Fibroblast of peridontal ligament (primary cell): ENCODE results near the gene FAM221B.

Source experiments
- DNase-seq: peaks from one replicate; pipeline ENCODE4 v3.0.0-alpha.2; 2010; ENCODE audit errors: extremely low read depth

The FAM221B gene

DNA sequence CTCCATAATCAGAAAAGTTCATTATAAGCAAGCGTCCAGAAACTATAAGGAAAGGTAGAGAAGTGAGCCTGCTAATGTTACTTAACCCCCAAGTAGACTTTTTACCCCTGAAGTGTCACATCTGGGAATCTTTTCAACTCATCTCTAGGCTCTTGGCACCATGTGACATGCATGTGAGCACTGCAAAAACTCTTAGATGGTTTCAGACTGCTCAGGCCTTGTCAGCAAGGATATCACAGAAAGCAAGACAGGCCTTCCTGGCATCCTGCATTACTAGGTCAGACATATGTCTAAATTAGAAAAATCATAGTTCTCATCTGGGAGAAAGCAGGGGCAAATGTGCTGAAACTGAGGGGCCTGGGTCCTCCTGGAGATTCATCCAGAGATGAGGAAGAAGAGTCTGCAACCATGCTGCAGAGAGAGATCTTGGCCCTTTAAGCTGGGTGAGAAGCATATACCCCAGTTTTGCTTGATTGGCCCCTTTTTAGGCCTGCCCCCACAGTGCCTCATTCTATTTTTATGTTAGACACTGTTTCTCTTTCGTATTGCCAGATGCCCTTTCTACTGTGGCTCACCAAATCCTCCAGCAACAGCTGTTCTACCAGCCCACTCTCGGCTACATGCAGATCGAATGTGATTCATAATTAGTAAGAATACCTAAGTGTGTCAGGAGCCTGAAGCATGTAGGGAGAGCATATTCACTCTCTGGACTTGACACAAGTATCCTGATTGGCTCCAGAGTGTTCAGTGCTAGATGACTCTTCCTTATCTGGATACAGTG, 19.4 kb upstream of the FAM221B start:
- peak; percentile 83 for DNase-seq

DNA sequence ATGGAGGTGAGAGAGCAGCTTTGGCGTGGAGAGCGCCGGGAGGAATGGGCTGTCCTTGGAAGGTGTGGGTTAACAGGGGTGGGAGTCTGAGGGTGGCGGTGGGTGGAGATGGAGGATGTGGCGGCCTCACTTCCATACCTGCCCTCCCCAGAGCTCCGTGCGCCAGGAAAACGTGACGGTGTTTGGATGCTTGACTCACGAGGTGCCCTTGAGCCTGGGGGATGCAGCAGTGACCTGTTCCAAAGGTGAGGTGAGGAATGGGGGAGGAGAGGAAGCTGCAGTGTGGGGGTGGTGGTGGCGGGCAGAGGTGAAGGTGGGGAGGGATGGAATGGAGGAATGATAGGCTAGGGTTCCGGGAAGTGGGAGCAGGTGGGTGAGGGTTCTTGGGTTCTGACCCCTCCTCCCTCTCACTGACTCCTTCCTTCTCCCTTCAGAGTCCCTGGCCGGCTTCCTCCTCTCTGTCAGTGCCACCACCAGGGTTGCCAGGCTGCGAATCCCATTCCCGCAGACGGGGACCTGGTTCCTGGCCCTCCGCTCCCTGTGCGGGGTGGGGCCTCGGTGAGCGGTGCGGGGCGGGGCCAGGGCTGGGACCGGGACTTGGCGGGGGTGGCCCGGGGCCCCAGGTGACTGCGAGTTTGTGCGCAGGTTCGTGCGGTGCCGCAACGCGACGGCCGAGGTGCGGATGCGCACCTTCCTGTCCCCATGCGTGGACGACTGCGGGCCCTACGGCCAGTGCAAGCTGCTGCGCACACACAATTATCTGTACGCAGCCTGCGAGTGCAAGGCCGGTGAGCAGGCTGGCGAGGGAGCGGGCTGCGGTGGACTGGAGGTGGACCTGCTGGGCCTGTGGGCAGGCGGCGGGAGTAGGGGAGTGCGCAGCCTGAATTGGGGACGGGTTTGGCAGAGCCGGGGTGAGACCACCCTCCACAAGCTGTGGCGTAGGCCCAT, 17.6 kb upstream of the FAM221B start:
- DNase-seq = no peak

GRCh38 chr9:35844628-35845270, 16.2 kb upstream of the FAM221B start:
- peak; percentile 96 for DNase-seq

GRCh38 chr9:35842795-35843194, 14.3 kb upstream of the FAM221B start:
- DNase-seq = no peak

DNA sequence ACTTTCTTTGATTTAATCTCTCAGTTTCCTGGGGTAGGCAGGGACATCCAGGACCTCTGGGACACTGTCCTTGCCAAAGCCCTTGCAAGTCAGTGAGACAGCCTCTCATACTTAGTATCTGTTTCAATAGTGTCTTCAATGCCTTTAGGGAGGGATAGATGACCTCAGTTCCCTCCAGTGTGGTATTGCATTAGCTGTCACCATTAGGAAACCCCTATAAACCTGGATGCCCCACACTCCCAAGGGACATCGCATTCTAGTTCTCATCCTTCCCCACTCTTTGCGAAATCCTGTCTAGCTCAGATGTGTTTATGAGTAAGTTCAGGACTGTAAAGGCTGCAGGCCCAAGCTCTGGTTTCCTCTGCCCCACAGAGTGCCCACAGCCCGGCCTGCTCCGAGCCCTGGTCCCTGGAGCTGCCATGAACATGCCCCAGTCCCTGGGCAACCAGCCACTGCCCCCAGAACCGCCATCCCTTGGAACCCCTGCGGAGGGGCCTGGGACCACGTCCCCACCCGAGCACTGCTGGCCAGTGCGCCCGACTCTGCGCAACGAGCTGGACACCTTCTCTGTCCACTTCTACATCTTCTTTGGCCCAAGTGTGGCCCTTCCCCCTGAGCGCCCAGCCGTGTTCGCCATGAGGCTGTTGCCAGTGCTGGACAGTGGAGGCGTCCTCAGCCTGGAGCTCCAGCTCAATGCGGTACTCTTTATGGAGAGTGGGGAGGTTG, 13.7 kb upstream of the FAM221B start:
- DNase-seq = no peak

- DNase-seq = no peak
These were observed 13.0 kb upstream of the FAM221B start for GRCh38 chr9:35841645-35841900.

- DNase-seq = no peak
These were observed 12.5 kb upstream of the FAM221B start for GRCh38 chr9:35840881-35841644.

- DNase-seq = no peak
These were observed 11.4 kb upstream of the FAM221B start for GRCh38 chr9:35839926-35840325.

DNA sequence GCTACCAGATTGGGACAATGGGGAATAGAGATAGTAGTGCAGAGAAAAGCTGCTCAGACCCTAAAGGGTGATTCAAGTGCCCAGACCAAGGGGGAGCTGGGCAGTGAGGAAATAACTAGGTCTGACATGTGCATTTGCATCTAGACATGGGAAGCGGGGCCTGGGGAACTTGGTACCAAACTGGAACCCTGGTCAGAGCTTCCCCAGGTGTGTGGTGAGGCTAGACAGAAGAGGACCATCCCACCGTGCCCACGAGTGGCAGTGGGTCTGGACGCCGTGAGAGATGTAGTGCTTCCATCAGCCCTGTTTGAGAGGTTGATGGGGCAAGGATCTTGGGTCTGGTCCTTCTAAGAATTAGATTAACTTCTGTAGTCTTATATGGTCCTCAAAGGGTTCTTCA, 8.1 kb upstream of the FAM221B start:
- no peak for DNase-seq

DNA sequence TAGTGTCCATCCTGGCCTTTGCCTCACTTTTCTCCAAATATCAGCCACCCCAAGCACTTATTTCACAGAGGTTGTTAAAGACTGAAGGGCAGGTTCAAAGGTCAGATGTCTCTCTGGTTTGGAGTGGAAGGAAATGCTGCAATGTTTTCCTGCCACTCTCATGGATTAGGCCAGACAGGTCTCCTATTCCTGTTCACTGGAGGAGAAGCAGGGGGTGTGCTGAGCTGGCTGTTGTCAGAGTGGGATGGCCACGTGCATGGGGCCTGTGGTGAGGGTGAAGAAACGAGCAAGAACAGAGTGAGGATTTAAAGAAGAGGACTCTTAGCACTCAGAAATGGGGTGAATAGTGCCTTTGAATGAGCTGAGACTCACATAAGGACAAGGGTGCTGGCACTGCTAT, 7.2 kb upstream of the FAM221B start:
- DNase-seq = no peak

GRCh38 chr9:35835216-35835632, 6.7 kb upstream of the FAM221B start:
- DNase-seq = no peak

GRCh38 chr9:35834260-35835215, 6.0 kb upstream of the FAM221B start:
- no peak for DNase-seq

DNA sequence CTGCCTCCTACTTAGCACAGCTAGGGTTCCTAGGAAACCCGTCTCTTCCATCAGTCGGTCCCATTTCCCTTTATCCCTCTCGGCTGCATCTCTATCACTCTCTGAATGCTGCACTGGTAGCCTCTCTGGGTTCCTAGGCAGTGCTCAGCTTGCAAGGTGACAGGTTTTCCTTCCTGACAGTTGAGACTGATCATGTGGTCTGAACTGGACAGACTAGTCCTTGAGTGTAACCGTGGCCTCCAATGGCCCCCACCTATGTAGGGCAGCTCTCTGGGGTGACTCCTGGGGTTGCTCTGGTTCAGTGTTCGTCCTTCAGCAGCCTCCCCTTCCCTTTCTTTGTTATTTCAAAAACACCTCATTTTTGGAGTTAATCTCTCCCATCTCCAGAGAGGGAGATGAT, 4.3 kb upstream of the FAM221B start:
- no peak for DNase-seq

DNA sequence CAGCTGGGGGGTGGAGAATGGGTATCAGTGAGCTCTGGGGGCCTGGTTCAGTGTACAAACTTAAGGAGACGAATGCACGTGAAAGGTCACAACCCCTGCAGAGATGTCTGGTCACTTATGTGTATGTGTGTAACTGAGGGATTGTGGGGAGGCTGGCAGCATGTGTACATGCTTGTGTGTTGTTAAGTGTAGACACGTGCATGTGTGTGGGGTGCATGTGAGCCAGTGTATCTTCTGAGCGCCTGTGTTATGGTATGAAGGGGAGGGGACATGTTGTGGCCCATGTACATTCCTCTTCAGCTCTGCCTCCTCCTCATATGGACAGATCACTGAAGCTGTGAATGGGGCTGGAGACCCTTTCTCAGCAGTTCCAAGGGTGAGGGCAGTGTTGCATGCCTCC, 2.5 kb upstream of the FAM221B start:
- no peak for DNase-seq

- DNase-seq = no peak
These were observed 1.2 kb upstream of the FAM221B start for GRCh38 chr9:35829764-35830096.

DNA sequence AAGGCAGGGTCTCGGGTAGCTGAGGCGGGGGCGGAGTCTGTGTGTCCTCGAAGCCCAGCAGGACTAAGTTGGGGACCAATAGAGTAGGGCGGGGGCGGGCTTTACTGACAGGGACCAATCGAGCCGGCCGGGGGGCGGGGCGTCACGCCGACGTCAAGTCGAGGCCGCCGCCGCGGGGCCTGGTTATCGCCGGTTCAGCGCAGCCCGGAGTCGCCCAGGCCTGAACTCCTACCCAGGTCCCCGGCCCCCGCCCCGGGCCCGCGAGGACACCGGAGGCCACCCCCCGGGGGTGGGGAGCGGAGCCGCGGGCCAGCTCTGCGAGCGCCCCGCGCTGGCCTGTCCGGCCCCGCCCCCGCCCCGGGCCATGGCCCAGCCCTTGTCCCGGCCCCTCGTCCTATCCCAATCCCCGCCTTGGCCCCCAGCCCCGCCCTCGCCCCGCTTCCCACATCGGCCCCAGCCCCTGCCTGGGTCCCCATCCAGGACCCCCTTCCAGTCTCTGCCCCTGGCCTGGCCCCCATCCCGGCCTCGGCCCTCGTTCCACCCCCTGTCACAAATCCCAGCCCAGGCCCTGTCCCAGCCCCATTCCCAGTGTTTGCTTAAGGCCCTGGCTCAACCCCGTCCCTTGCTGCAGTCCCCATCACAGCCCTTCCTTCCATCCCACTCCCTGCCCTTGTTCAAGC, 692 bp upstream of the FAM221B start, which contains the start of gene TMEM8B:
TMEM8B (plus strand) TSS at position 145 of the 680 bp plus-strand sequence; CDS start at position 365, 220 bp downstream.
- peak; percentile 85 for DNase-seq

DNA sequence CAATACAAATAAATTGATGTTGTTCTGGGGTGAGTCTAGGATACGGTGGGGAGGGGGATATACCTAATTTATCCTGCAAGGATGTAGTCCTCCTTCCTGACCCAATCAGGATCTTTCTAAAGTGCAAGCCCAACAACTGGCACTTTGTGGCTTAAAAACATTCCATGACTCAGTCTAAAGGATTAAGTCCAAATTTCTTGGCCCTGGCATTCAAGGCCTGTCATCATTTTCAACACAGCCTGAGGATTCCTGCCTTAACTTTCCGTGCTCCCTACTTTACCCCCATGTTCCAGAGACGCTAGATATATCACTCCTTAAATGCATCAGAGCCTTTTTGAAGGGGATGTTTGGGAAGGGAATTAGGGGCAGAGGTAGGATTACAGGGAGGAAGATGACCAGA, 1.0 kb downstream of the FAM221B start:
- peak; percentile 78 for DNase-seq

DNA sequence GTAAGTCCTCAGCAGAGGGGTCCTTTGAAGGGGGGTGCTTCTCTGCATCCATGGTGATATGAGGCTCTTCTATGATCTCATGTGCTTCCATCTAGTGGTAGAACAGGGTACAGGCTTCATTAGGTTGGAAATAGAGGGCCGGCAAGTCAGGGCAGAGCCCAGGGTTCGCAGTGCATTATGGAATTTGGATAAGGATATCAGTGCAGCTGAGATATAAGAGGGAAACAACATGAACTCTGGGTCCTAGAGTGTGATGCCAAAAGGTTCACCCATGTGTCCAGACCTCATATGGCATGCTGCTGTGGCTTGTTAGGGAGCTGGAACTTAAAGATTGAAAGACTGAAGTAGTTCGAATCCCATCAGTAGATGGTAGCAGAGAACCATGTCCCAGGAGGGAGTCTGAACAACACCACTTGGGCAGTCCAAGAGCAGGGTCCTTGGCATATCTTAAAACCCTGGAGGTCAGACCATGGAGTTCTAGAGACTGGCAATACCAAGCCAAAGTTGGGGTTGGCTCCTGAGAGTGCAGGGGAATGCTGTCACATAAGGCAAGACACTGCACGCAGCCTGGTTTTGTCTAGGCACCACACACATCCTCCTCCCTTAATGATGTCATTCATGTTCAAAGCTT, 2.3 kb downstream of the FAM221B start:
- peak; percentile 80 for DNase-seq

GRCh38 chr9:35822926-35823325, 5.6 kb downstream of the FAM221B start:
- DNase-seq = no peak
